ENCODE data around the gene TMEM229B.

- TF ChIP-seq POLR2A (IDR thresholded peaks at IDR 0.05; ENCODE audit: low read depth, low read length) (no peak), RFX5 (IDR thresholded peaks at IDR 0.05; ENCODE audit: low read depth, low read length) (no peak), CTCF (conservative IDR thresholded peaks at IDR 0.05; ENCODE audit: low read depth, low read length) (no peak), RAD21 (IDR thresholded peaks at IDR 0.05; ENCODE audit: low read length) (no peak), NFE2L2 (IDR thresholded peaks at IDR 0.05; ENCODE audit: low read depth, low read length) (no peak), BHLHE40 (IDR thresholded peaks at IDR 0.05; ENCODE audit: low read depth, low read length) (no peak), SMC3 (IDR thresholded peaks at IDR 0.05; ENCODE audit: low read depth, low read length) (no peak), RCOR1 (IDR thresholded peaks at IDR 0.05; ENCODE audit: insufficient replicate concordance, low read length) (no peak), FOS (IDR thresholded peaks at IDR 0.05; ENCODE audit: low read depth, low read length) (no peak), MAZ (IDR thresholded peaks at IDR 0.05; ENCODE audit: borderline replicate concordance, low read depth, low read length) (no peak), CHD1 (IDR thresholded peaks at IDR 0.05; ENCODE audit: low read depth, low read length) (no peak), USF2 (IDR thresholded peaks at IDR 0.05; ENCODE audit: low read depth, low read length) (no peak)
These were observed 65.1 kb downstream of the TMEM229B start for GRCh38 chr14:67423424-67423823.
